GM18861 (cell line): ENCODE data around the gene SH2D1A.
"Not testable (repeated sequence)": the region's sequence is repeated elsewhere in the genome, so short reads cannot be mapped to it uniquely, and the experiment has no call there.

Source experiments
- ATAC-seq: cut with Tn5 transposase; IDR thresholded peaks from one replicate; pipeline ENCODE4 v1.9.1; 2021; ENCODE audit not compliant: unreplicated experiment

Gene SH2D1A

GRCh38 chrX:124346117-124346876 is at the start of gene SH2D1A:
SH2D1A (plus strand) TSS chrX:124346563; CDS start chrX:124346643, 80 bp downstream.
- ATAC-seq, result no peak

DNA sequence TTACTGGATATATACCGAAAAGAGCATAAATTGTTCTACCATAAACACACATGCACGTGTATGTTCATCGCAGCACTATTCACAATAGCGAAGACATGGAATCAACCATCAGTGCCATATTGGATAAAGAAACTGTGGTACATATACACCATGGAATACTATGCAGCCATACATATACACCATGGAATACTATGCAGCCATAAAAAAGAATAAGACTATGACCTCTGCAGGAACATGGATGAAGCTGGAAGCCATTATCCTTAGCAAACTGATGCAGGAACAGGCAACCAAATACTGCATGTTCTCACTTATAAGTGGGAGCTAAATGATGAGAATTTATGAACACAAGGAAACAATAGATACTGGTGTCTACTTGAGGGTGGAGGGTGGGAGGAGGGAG is 47.0 kb upstream of the SH2D1A start:
- not testable (repeated sequence) for ATAC-seq

GRCh38 chrX:124300405-124300804 is 46.0 kb upstream of the SH2D1A start:
- no peak for ATAC-seq

- no peak for ATAC-seq
Measured at GRCh38 chrX:124307253-124307907, 39.0 kb upstream of the SH2D1A start.

DNA sequence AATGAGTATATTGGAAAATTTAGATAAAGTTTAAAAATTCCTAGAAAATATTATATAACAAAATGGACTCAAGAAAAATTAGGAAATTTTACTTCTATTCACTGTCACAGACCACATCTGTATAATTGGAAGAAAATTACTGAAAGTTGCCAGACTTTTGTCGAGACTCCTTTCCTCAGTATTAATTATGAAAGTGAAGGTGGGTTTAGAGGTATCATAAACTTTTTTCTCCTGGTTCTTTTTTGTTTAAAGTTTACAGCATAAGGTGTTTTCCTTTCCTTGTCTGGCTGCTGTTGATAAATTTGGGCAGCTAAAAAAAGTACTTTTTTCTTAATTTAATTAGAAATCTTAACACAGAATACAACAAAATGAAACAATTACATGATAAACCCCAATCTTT is 20.6 kb upstream of the SH2D1A start:
- ATAC-seq, result no peak

DNA sequence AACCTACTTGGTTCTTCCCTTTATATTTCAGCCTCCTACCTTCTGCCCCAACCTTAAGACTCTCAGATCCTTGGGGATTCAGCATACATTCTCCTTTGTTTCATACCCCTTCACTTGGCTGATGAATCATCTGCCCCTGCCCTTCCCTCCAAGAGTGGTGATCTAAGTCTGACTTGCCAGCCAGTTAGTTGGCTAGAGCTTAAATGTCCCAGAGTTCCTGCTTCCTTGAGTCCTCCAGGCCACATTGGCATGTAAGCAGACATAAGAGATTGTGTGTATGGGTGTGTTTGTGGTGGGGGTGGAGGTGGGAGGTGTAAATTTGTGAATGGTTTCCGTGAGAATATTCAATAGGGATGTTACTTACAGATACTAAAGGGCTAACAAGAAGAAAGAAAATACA is 17.6 kb upstream of the SH2D1A start:
- no peak for ATAC-seq

DNA sequence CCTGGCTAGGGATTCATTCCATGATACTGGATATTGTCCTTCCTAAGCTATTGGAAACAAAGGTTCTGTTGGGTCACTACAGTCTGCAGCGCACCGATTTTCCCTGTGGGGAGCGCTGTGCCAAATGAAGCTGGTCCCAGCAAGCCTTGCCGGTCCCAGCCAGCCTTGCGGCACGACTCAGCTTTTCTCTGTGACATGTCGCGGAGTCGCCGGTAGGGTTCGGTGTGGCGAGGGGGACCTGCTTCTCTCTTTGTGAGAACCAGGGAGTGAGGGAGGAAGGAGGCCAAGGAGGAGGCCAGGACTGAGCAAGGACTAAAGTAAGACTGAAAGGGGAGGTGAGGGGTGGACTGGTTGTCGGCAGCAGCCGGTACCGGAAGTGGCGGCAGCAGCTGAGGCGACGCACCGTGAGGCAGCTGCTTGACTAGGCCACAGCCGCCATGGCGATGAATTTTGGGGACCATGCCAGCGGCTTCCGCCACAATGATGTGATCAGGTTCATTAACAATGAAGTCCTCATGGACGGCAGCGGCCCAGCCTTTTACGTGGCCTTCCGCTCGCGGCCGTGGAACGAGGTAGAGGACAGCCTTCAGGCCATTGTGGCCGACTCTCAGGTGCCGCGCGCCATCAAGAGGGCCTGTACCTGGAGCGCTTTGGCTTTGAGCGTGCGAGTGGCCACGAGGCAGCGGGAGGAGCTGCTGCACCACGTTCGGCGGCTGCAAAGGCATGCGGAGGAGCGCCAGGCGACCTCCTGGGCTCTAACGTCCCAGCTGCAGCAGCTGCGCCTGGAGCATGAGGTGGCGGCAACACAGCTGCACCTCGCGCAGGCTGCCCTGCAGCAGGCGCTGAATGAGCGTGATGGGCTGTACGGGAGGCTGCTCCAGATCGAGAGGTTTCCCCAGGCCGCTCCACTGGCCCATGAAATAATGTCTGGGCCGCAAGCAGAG is 13.6 kb upstream of the SH2D1A start, which contains the start of gene TEX13D:
TSS of gene TEX13D (plus strand) at position 180 of the 944 bp plus-strand sequence. CDS start at position 438, 258 bp downstream.
- no peak for ATAC-seq

- peak; percentile 46 for ATAC-seq
Measured at GRCh38 chrX:124333862-124334261, 12.5 kb upstream of the SH2D1A start.

GRCh38 chrX:124334555-124334954 is 11.8 kb upstream of the SH2D1A start:
- peak; percentile 13 for ATAC-seq

- peak; percentile 33 for ATAC-seq
Measured at GRCh38 chrX:124335598-124335997, 10.8 kb upstream of the SH2D1A start.

GRCh38 chrX:124337916-124338315 is 8.4 kb upstream of the SH2D1A start:
- no peak for ATAC-seq

DNA sequence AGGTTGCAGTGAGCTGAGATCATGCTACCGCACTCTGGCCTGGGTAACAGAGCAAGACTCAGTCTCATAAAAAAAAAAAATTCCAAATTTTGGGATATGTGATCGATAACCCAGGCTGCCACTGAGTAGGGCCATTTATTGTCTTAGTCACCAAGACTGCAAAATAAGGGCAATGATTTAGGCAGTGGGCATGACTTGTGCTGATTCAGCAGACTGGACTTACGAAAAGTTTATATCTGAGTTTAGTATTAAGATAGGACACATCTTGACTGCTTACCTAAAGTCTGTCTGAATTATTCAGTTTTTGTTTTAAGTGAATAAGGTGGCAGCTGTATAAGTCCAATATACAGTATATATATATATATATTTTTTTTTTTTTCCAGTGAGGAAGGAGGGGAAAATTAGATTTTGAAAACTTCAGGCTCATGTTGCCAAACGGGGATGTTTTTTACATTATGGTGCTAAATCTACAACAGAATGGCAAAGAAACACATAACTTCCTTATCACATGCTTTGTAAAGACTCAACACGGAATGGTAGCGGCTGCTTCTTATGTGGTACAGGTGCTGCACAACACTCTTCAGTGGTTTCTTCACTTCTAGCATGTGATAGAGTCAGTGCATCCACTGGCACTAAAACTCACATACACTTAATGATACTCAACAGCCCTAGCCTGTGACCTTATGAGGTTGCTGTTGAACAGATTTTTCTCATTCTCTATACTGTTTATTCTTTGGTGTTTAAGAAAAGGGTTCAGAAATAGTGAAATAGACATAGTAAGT is 7.4 kb upstream of the SH2D1A start:
- no peak for ATAC-seq

- ATAC-seq, result no peak
Measured at GRCh38 chrX:124341396-124342132, 4.8 kb upstream of the SH2D1A start.

GRCh38 chrX:124342174-124342867 is 4.0 kb upstream of the SH2D1A start:
- no peak for ATAC-seq

- no peak for ATAC-seq
Measured at GRCh38 chrX:124343016-124343415, 3.3 kb upstream of the SH2D1A start.

DNA sequence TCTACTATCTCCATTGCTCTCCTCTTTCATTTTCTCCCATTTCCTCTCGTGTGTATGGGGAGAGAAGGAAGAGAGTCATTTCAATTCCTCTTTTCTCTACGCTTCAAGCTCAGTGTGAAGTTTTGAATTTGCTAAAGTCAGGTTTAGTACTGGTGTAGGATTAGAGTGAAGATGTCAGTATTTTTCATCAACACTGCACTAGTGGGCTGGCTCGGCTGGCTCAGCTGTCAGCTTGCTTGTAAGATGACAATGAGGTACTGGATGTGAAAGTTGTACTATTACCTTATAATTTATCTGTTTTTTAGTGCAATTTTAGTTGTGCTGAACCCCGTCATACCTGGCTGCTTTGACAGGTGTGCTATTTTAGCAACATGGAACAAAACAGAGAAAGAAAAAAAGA is 2.1 kb upstream of the SH2D1A start:
- ATAC-seq, result no peak

DNA sequence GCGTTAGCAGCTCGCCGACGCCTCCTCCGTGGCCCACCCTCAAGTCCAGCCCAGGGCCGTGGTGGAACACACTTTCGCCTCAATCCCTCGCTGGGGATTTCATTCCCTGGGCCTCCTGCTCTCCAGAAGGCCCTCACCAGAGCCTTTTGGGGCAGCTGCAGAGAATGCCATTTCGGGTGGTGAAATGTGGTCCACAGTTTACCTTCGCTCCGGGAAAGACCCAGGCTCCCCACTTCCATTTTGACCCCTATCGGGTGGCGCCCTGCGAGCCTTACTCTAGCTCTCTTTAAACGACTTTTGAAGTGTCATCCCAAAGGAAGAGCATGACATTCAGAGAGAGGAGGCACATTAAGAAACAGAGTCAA is 496 bp downstream of the SH2D1A start:
- no peak for ATAC-seq

DNA sequence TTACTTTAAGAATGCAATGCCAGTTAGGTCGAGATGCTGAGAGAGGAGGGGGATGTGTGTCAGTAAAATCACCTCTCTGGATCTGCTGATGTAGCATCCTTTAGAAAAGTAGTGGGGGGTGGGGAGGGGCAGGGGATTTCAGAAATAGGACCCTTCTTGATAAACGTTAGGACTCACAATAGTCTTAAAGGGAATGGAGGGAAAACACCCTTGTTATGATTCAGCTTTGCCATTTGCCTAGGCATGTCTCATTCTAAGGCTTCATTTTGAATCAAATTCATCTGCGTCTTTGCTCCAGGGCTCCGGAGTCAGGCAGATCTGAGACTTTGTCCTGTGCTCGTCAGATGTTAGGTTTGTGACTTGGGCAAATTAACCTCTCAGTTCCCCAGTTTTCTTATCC is 879 bp downstream of the SH2D1A start:
- no peak for ATAC-seq

GRCh38 chrX:124348182-124348581 is 1.8 kb downstream of the SH2D1A start:
- no peak for ATAC-seq
